Stimulated activated naive CD8-positive, alpha-beta T cell treated with anti-CD3 and anti-CD28 coated beads, Interleukin-15, Interleukin-2, amounts not matched to agents 100 U/mL and 50 U/mL, for 24 hours (primary cell): ENCODE measurements around the gene NXPH1.

Experiments used
- ATAC-seq: fragments of 150-1000 bp; cut with Tn5 transposase; one replicate; pipeline ENCODE4 v1.10.0; 2021
- DNase-seq: peaks from one replicate; pipeline ENCODE4 v3.0.0; 2021

The NXPH1 gene

DNA sequence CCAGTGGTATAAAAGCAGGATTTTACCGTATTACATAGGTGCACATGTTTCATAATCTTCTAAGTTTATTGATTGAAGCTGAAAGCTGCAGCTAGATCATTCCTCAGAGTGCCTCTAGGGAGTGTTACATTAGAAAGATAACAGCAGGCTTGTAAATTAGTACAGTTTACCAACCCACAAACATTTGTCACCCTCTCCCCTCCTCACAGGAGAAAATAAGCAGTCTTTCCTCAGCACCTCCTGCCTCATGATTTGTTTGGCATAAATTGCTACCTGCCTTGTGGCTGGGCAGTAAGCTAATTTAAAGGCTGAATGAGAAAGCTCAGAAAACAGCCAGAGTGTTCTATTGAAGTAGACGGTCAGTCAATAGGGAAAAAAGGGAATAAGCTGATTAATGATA, 74.2 kb downstream of the NXPH1 start:
- no peak for ATAC-seq
- no peak for DNase-seq

DNA sequence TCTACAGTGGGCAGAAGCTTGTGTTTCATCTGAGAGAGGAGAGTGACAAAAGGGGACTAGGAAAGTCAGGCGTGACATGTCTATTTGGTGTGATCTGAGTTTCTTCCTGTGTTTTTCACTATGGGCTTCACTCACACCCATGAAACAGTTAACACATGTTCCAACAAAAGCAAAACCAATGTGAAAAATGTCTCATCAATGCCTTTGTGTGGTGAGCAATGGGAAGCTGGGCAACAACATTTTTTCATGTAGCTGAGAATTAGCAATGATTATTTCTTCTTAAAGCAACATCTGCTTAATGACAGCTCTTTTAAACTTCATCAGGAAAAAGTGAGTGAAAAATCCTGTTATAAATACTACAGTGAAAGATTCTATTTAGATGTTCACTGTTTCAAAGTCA, 76.2 kb downstream of the NXPH1 start:
- ATAC-seq: no peak
- no peak for DNase-seq

DNA sequence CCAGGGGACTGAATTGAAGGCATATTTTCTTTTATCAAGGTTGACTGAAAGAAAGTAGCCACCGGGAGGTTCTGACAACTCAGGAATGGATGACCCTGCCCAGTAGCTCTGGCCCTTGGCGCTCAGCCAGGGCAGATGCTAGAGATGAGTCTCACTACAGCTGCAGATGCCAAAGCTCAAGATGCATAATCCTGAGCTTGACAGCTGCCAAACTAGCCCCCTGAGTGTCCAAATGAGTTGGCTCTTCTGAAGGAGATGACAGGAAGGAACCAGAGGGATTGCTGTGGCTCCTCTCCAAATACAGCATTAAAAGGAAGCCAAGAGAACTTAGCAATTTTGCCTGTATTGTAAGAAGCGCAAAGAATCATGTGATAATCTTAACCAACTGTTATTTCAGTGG, 78.4 kb downstream of the NXPH1 start:
- DNase-seq (no peak), ATAC-seq (no peak)

DNA sequence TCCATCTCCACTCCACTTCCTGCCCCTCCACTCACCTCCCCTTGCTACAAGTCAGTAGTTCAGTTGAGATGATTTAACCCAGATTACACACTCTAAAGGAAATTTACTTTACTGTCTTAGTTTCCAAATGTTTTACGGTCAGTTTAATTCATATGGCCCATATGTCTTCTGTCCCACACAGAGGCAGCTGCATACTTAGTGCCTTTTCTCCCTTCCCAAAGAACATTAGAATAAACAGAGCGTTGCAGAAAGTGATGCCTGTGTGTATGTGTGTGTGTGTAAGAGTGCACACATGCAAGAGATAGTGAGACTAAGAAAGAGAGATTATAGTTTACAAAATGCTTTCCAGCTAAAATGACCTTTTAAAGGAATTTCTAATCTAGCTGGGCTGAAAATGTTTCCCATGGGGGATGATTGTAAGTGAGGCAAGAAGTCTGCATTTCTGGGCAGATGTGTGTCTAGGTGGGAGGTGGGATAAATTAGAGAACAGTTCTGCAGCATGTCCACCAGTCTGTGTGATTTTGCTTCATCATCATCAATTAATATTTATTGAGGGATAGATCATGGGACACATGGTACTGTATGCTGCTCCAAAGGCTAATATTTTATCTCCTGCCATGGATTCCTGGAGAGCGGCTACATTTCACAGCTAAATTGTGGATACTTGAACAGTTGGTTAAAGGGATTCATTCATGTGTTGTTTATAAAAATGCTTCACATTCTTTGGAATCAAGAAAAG, 81.5 kb downstream of the NXPH1 start:
- ATAC-seq: no peak
- no peak for DNase-seq

DNA sequence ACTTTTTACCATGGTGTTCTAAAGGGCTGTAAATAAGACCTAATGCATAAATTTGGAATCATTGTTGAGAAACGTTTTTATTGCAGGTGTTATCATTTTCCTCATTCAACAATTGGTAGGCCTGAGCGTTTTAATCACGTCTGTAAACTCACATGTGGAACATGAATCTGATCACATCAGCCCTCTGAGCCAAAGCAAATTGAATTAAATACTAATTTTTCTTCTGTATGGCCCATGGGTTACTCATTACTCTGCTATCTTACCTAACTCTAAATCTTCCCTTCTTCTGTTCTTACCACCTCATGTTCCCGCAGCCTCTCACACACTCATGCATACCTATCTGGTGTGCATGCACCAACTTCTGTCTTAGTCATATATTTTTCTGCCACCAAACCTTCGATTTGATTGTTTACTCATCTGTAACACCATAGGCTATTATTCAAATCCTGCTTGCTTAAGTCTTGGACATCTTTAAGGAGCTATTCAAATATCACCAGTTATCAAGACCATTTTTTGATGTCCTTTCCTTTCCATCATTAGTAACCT, 82.3 kb downstream of the NXPH1 start:
- ATAC-seq: no peak
- no peak for DNase-seq

DNA sequence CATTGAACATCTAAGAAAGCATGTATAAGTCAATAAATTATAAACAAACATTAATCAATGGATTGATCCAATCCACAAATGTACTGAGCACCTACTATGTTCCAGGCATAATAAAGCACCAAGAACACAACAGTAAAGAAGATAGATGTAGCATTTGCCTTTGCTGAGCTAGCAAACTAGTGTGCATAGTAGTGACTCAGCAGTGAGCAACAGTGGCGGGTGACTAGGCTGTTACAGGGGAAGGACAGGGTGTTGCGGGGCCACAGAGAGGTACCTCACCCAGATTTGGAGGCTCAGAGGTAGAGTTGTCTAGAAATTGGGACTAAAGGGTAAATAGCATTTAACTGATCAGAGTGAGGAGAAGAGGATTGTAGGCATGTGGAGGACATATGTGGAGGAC, 83.6 kb downstream of the NXPH1 start:
- ATAC-seq (no peak), DNase-seq (no peak)

DNA sequence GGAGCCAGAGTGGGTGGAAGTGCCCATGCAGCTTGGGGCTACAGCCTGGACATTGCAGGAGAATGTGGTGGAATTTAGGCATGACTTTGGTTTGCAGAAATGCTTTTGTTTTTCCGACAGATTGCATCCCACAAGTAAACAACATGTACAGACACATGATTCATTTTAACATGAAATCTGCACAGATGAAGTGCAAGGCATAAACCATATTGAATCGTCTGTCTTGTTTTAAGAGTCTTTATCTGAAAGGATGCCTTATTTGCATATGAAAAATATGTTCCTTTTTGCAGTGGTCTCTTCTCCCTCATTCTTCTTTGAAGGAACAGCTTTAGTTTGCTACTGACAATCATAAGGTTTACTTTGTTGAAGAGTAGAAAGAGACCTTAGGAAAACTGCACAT, 94.9 kb downstream of the NXPH1 start:
- ATAC-seq (no peak), DNase-seq (no peak)

DNA sequence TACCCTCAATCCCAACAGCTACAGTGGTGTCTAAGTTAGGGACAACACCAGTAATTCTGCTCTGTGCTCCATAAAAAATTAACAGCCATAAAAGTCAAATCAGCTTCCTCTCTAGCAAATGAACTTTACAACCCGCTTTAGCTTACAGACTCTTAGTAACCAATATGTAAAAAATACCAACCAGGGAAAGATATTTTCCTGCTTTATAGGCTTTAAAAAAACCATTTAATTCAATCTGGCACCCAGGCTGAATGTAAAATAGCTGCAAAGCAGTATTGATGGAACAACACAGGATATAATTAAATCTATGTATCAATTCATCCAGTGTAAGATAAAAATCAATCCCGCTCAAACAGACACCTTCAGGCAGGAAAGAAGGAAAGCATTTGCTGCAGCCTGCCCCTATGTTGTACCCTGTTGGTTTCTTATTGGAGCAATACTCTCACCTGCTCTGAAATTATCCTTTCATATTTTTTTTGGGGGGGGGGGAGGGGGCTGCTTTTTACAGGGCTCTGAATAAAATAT, 98.6 kb downstream of the NXPH1 start:
- DNase-seq (no peak), ATAC-seq (no peak)

DNA sequence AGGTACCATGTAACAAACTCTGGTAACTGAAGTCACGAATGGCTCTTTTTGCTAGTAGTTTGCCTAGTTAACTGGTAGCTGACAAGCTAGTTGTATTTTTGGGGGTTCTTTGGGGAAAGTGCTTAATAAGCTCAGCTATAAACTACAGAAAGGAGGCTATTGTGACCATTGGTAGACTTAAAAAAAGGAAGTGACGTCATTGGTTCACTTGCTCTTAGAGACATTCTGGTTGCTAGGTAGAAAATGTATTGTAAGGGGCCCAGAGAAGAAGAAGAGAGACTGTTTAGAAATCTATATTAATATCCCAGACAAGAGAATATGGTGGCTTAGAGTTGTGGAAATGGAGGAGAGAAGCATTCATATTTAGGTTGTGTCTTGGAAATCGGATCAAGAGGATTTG, 103.0 kb downstream of the NXPH1 start:
- no peak for ATAC-seq

DNA sequence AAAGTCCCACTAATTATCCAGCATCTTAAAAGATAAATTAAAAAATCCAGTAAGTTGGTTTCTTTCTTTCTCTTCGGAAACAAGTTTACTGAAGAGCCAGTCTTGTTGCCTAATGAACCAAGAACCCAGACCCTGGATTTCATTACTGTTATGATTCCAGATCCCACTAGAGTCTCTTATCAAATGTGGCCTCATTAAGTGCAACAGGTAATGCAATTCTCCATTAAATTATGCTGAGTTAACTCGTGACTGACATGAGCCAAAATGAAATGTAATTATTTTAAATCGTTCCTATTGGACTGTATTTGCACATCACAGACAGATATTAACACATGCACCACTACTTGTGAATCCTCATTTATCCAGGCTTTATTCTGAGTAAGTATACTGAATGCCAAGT, 115.6 kb downstream of the NXPH1 start:
- ATAC-seq (no peak), DNase-seq (no peak)

More for the DNA sequence above, 103.0 kb downstream of the NXPH1 start:
- DNase-seq: no peak

DNA sequence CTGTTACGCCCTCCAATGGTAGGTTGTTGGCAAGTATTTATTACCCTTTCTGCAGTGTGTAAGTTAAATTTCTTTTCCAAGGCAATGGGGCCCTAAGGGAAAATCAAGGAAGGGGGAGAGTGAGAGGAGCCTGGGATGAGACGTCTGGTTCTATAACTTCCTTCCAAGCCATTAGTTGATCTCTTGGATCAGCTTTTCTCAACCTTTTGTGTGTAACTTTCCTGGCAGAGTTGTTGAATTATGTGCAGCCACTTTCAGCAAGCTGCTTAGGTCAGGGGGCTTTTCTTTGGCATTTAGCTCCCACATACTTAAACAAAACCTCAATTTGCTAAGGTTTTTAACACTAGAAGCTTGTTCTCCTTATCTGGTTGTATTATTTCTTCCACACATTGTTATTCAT, 127.1 kb downstream of the NXPH1 start:
- ATAC-seq: no peak
- no peak for DNase-seq

DNA sequence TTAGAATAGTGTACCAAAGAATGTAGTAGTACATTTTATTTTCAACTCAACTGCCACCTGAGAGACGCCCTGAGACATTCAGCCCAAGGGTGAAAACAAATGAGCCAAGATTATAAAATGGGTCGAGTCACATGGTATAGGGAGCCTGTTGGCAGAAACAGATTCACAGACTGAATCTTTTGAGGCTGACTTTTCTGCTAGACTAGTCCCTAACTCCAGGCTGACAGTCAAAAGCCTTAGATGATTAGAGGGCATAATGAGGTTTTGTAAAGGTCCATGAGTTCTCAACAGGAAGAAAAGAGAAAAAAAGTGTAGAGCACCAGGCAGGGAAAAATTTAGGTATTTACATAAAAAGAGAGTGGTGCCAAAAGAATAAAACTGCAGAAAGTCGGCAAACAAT, 128.0 kb downstream of the NXPH1 start:
- no peak for DNase-seq

DNA sequence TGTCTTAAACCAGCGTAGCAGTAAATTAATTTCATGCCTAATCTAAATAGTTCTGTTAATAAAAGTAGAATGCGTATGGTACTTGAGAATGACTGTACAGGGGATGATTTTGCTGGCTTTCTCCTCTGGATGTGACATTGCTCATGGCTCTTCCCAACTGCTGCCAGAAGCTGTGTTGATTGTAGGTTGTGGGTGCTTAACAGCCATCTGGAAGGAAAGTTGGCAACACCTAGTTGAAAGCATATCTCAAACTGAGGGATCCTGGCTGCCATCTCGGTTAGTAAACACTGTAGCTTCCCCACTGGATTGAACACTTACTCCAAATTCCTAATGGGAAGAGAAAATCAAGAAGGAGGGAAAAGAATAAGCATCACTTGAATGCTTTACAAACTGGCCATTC, 130.9 kb downstream of the NXPH1 start:
- ATAC-seq: no peak

More for the DNA sequence above, 128.0 kb downstream of the NXPH1 start:
- ATAC-seq: no peak

DNA sequence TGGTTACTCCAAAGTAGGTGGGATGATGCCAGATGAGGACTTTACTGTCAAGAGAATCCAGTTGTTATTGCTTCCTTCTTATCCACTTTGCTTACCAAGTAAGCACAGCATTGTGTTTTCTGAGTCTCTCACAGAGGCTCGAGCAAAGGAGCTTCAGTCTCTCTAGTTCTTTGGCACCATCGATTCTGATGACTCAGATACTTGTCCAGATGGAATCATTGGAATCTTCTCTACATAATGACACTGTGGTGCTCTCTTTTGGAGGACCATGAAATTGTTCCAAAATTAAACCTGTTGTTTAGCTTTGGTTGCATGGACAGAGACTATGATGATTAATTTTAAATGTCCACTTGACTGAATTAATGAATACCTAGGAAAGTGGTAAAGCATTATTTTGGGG, 132.6 kb downstream of the NXPH1 start:
- DNase-seq (no peak), ATAC-seq (no peak)

More for the DNA sequence above, 130.9 kb downstream of the NXPH1 start:
- DNase-seq: no peak

DNA sequence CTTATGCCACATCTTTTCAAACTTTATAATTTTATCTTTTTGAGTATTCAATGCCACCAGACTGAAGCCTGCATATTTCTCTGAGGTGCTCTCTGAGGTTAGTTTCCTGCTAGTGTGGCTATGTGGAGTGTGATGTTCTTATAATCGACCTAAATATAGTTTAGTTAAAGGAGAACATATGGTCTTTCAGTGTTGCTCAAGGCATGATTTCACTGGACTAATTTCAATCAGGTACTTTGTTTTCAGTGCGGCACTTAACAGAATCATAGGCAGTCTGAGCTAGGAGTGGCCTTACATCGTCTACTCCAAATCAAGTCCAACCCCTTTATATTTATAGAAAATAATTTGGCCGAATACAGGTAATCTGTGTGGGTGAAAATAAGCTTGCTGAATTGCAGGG, 134.2 kb downstream of the NXPH1 start:
- ATAC-seq (no peak), DNase-seq (no peak)

DNA sequence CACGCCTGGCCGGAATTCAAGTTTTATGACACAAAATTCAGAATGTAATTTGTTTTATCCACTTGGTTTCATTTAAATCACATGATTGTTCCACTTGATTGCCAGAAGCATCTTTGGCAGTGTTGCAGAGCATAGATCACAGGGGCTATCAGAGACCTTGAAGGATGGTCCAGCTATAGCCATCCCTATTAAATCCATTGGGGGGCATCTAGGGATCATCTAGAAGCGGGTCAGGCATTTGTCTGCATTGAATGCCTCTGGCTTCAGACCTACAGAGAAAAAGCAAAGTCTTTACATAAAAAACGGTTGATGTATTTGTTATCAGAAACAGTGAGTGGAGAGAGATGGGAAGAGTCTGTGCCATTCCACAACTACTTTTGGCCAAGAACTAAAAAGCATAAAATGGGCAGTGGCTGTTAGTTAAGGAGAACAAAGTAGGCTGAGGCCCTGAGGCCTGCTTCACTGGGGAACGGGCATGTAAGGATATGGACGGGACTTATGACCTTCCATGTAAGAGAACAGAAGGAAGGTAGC, 146.3 kb downstream of the NXPH1 start:
- no peak for ATAC-seq
- no peak for DNase-seq

DNA sequence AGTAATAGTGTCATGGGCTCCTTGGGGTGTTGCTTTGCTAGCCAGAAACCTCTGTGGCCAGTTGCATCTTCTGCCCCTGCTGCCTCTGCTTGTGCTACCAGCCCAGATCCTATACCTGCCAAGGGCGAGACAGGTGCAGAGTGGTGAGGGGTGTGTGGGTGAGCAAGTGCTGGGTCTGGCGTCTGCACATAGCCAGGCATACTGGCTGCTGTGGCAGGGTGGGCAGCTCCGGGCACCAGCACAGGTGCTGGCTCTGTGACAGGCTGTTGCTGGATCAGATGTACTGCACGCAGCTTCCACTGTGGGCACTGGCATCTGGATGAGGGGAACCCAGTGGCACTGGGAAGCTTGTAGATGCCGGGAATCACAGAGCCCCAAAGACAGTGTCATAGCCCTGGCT, 148.4 kb downstream of the NXPH1 start:
- peak; percentile 28 for ATAC-seq
- no peak for DNase-seq

DNA sequence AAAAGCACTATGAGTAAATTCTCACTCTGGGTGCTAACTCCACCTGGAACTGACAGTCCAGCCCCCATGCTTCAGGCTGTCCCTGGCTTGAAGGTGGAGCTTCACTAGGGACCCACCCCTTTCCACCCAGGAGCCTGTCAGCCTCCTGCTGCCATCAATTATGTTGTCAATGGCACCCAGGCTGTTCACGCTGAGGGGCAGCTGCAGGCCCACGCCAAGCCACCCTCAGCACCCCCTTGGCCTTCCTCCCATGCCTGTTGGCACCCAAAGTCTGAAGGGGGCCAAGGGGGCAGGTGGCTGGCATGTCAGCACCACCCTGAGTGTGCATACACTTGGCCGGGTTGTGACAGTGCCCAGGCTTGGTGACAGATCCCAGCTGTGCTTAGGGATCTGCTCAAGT, 149.3 kb downstream of the NXPH1 start:
- ATAC-seq: no peak
- no peak for DNase-seq

DNA sequence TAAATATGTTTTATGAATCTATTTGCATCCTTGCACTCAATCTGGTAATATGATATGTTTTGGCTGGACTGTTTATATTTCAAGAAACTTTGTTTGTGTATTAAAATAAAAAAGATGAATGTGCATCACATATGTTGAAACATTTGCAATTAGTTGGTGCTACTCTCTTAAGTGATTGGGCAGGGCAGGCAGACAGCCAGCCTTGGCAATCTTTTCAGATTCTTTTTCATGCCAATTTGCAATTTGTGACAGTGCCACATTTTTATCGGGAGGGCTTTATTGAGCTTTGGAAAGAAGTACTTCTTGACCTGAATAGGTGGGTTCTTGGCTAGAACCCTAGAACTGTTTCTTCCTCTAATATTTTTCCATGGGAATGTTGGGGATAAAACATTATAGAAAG, 152.2 kb downstream of the NXPH1 start:
- ATAC-seq (no peak), DNase-seq (no peak)

DNA sequence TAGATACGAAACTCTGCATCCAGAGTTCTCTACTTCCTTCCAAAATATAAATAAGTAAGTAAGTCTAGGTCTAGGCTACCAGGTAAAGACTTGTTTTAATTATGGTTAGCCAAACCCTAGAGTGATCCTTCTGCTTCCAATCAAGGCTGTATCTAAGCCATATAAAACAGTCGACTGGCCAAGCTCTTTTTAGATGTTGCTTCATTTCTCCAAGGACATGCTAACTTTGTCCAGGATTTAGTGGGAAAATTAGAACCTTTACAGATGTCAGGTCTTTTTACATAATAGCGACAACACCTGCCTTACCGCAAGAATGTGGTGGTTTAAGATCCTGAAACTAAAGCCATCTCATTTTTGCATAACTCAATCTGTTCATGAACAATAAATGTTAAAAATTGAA, 156.8 kb downstream of the NXPH1 start:
- no peak for DNase-seq
- ATAC-seq: no peak

DNA sequence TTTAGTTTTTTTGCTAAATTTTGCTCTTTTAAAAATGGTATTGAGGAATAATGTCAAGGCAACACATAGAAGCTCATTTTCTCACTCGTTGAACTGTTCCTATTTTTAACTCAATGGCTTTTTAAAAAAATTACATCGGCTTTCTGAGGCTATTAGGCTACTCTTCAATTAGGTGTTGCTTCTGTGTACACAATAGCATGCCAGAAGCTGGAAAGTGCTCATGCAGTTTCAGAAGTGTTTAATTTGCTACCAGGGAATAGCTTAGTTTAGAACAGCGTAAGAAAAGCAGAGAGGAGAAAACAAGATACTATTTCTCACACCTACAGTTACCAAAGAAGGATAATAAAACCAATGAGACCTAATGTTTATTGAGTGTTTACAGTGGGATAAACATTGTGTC, 157.4 kb downstream of the NXPH1 start:
- DNase-seq: no peak
- ATAC-seq: no peak

DNA sequence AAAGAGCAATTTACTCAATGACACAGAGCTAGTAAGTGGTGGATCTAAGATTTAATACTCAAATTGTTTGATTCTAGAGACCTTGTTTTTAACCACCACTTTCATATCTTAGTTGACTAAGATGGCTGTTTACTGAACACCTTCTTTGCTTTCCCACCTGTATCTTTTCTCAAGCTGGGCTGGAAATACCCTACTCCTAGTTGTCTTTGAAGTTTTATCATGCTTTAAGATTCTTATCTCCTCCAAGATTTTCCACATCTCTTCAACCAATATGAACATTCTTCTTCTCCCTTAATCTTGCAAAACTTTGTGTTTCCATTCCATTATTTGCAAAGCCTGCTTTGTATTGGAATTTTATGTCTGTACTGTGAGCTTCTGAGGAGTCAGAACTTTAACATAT, 157.9 kb downstream of the NXPH1 start:
- ATAC-seq (no peak), DNase-seq (no peak)

DNA sequence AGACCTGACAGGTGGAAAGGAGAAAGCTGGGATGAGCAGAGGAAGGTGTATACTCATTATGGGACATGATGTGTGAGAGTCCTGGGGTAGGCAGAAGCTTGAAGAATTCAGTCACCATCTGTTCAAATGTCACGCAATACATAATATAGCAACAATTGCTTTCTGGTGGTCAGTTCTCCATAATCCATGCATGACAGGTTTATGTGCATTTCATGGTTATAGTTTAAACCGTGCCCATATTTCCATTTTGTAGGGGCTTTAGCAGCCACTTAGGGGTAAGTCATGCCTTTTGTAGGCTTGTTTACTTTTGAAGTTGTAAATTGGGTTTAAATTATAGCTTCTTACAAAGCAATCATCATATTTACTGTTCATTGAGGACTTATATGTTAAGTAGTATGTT, 158.8 kb downstream of the NXPH1 start:
- DNase-seq (no peak), ATAC-seq (no peak)

DNA sequence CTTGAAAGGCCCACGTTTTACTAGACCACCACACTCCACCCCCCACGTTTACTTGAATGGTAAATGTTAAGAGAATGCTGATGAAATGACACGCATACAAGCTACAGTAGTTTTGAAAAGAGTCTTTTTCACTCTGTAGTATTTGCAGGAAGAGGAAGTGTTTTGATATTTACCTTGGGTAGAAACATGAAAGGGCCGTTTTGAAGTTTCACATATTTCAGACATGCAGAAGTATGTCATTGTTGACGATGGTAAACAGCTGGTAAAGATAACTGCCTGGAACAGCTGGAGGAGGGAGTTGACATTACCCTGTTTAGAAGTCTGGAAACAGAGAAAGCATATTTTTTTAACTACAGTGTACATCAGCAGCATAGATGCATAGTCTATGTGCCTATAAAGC, 160.7 kb downstream of the NXPH1 start:
- no peak for ATAC-seq
- no peak for DNase-seq
